Osteoblast (primary cell): ENCODE data around the gene EHBP1. TPM values are rescaled to one million over a fixed set of nuclear protein-coding genes. Genes with fewer than 3 reads are reported as not detected.

Experiments
- DNase-seq: peaks from one replicate; pipeline ENCODE4 v3.0.0; 2011; ENCODE audit warnings: low spot score, mixed read lengths; ENCODE audit not compliant: insufficient read length; ENCODE audit errors: missing footprints
- H2AFZ ChIP-seq: 2 replicates; pipeline ENCODE4 v1.6.0; 2011; ENCODE audit warnings: mild to moderate bottlenecking, low read length
- H3K27ac ChIP-seq: 2 replicates; pipeline ENCODE4 v1.5.1; 2011; ENCODE audit warnings: mild to moderate bottlenecking, low read depth, low read length, moderate library complexity
- H3K27me3 ChIP-seq: 2 replicates; pipeline ENCODE4 v1.6.0; 2012; ENCODE audit warnings: mild to moderate bottlenecking, control low read depth, inconsistent platforms, low read length, moderate library complexity; ENCODE audit not compliant: insufficient read depth
- H3K36me3 ChIP-seq: 2 replicates; pipeline ENCODE4 v1.5.1; 2011; ENCODE audit warnings: mild to moderate bottlenecking, low read length, control low read depth, moderate library complexity; ENCODE audit not compliant: insufficient read depth
- H3K4me1 ChIP-seq: 2 replicates; pipeline ENCODE4 v1.5.1; 2011; ENCODE audit warnings: mild to moderate bottlenecking, low read length, control low read depth, moderate library complexity; ENCODE audit not compliant: insufficient read depth
- H3K4me2 ChIP-seq: 2 replicates; pipeline ENCODE4 v1.6.0; 2011; ENCODE audit warnings: mild to moderate bottlenecking, low read length; ENCODE audit not compliant: insufficient read depth
- H3K4me3 ChIP-seq: fragments of 200-600 bp; sonication (generic); 3 replicates; pipeline ENCODE4 v1.5.1; 2012; ENCODE audit warnings: mild to moderate bottlenecking, low read length, inconsistent platforms; ENCODE audit not compliant: insufficient read depth
- H3K79me2 ChIP-seq: 2 replicates; pipeline ENCODE4 v1.6.0; 2012; ENCODE audit warnings: mild to moderate bottlenecking, low read length, control low read depth, inconsistent platforms; ENCODE audit not compliant: insufficient read depth
- H3K9me3 ChIP-seq: 2 replicates; pipeline ENCODE4 v1.5.1; 2011; ENCODE audit warnings: low read depth, low read length, control low read depth
- H4K20me1 ChIP-seq: 2 replicates; pipeline ENCODE4 v1.6.0; 2012; ENCODE audit warnings: mild to moderate bottlenecking, low read length, control low read depth; ENCODE audit not compliant: insufficient read depth
- CTCF ChIP-seq: IDR thresholded peaks from 2 replicates; pipeline ENCODE4 v1.5.1; 2011; ENCODE audit warnings: mild to moderate bottlenecking, low read depth, low read length, moderate library complexity; ENCODE audit errors: extremely low read depth
- total RNA-seq: library from RNA; depleted of rRNA; stranded (reverse); fragments of >200 nt; gene quantifications from 2 replicates; pipeline ENCODE4 v1.2.3, GENCODE V29; 2012

Gene EHBP1
- total RNA-seq, 1 donor: 96.3 TPM

DNA sequence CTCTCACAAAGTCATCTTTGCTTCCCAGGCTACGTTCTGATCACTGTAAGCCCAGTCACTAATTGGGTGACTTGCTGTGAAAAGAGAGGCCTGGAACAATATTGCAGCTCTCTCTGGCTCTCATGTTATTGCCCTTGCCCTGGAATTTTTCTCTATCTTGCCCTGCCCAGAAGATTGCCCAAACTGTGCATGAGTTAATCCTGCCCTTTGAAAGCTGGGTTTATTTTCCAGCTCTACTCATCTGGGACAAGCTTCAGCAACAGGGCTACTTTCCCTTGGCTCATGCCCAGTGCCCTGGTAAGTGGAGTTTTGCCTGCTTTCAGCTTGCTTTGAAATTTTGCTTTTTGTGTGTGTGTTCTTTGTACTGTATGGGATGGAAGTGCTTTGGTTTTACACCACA lies 6.9 kb upstream of the EHBP1 start:
- Histone ChIP-seq H4K20me1 (no peaks in the 10 kb centered on the region), H3K27me3 (no peaks in the 10 kb centered on the region), H3K27ac (no peak overlapping the region), H3K9me3 (no peaks in the 10 kb centered on the region), H3K4me1 (no peaks in the 10 kb centered on the region), H3K4me3 (no peak overlapping the region), H3K79me2 (no peaks in the 10 kb centered on the region), H3K36me3 (no peaks in the 10 kb centered on the region), H3K4me2 (no peak overlapping the region), H2AFZ (no peak overlapping the region)
- no peak for DNase-seq
- no peak for TF ChIP-seq CTCF

- H3K4me1 ChIP-seq: peaks cover 20% of the 10 kb centered on the region
- peak overlapping the region; percentile 90 for H2AFZ ChIP-seq
- H3K27me3 ChIP-seq: no peaks in the 10 kb centered on the region
- peaks cover 36% of the 10 kb centered on the region for H3K79me2 ChIP-seq
- H3K36me3 ChIP-seq: peaks cover 14% of the 10 kb centered on the region
- H3K4me2 ChIP-seq: peak overlapping the region; percentile 93
- no peak for TF ChIP-seq CTCF
- DNase-seq: peak; percentile 37
- peak overlapping the region; percentile 55 for H3K27ac ChIP-seq
- H3K4me3 ChIP-seq: peak overlapping the region; percentile 85
- no peaks in the 10 kb centered on the region for H3K9me3 ChIP-seq
- H4K20me1 ChIP-seq: peaks cover 3% of the 10 kb centered on the region
Measured at GRCh38 chr2:62704654-62705006, 883 bp upstream of the EHBP1 start.

GRCh38 chr2:62705859-62706720 lies 577 bp downstream of the EHBP1 start:
- H3K4me1 ChIP-seq: peaks cover 20% of the 10 kb centered on the region
- peak; percentile 85 for DNase-seq
- H3K4me3 ChIP-seq: peak overlapping the region; percentile 85
- H3K36me3 ChIP-seq: peaks cover 25% of the 10 kb centered on the region
- H3K4me2 ChIP-seq: peak overlapping the region; percentile 82
- no peaks in the 10 kb centered on the region for H3K27me3 ChIP-seq
- peaks cover 5% of the 10 kb centered on the region for H4K20me1 ChIP-seq
- H3K9me3 ChIP-seq: no peaks in the 10 kb centered on the region
- H2AFZ ChIP-seq: peak overlapping the region; percentile 76
- H3K27ac ChIP-seq: peak overlapping the region; percentile 77
- peaks cover 48% of the 10 kb centered on the region for H3K79me2 ChIP-seq
- TF ChIP-seq CTCF: peak; percentile 13

- Histone ChIP-seq H3K27ac (peak overlapping the region; percentile 77), H3K9me3 (no peaks in the 10 kb centered on the region), H3K4me3 (peak overlapping the region; percentile 85), H2AFZ (peak overlapping the region; percentile 76), H3K36me3 (peaks cover 29% of the 10 kb centered on the region), H3K79me2 (peaks cover 56% of the 10 kb centered on the region), H3K4me1 (peaks cover 20% of the 10 kb centered on the region), H3K4me2 (peak overlapping the region; percentile 82), H3K27me3 (no peaks in the 10 kb centered on the region), H4K20me1 (peaks cover 7% of the 10 kb centered on the region)
- TF ChIP-seq CTCF: no peak
- peak; percentile 54 for DNase-seq
Measured at GRCh38 chr2:62706721-62707521, 1.4 kb downstream of the EHBP1 start.
